GM10266 (cell line): ENCODE results near the gene GRM7.

ENCODE experiments used
- DNase-seq: peaks from one replicate; pipeline ENCODE4 v3.0.0; 2012; ENCODE audit errors: extremely low spot score
- TF ChIP-seq, protein P1 (sequence below): IDR thresholded peaks from 2 replicates; pipeline ENCODE4 v1.5.1; 2012; ENCODE audit warnings: mild to moderate bottlenecking, low read depth; ENCODE audit not compliant: control insufficient read depth, insufficient read depth; ENCODE audit errors: missing control alignments

The GRM7 gene

GRCh38 chr3:7512048-7512447, 651.1 kb downstream of the GRM7 start:
- DNase-seq = no peak
- TF ChIP-seq, protein P1, sequence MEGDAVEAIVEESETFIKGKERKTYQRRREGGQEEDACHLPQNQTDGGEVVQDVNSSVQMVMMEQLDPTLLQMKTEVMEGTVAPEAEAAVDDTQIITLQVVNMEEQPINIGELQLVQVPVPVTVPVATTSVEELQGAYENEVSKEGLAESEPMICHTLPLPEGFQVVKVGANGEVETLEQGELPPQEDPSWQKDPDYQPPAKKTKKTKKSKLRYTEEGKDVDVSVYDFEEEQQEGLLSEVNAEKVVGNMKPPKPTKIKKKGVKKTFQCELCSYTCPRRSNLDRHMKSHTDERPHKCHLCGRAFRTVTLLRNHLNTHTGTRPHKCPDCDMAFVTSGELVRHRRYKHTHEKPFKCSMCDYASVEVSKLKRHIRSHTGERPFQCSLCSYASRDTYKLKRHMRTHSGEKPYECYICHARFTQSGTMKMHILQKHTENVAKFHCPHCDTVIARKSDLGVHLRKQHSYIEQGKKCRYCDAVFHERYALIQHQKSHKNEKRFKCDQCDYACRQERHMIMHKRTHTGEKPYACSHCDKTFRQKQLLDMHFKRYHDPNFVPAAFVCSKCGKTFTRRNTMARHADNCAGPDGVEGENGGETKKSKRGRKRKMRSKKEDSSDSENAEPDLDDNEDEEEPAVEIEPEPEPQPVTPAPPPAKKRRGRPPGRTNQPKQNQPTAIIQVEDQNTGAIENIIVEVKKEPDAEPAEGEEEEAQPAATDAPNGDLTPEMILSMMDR = no peak

GRCh38 chr3:7518026-7518425, 657.1 kb downstream of the GRM7 start:
- no peak for DNase-seq

DNA sequence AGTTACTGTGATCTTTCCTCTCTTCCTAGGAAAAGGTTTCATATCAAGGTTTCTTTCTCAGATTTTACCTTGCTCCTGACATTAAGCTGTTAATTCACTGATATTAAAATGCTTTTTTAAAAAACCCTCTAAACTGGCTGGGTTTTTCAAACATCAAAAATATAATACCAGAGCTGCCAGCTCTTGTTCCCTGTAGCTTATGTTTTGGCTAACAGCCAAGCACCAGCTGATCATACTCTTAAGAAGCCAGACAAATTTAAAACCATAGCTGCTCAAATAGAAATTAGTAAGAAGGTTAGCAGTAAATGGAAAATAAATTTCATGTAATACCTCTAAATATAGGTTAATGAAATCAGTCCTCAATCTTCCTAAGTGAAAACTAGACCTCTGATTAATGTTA, 657.5 kb downstream of the GRM7 start:
- DNase-seq = no peak
- TF ChIP-seq, protein P1 = no peak

More at GRCh38 chr3:7518026-7518425, 657.1 kb downstream of the GRM7 start:
- TF ChIP-seq, protein P1 = no peak

DNA sequence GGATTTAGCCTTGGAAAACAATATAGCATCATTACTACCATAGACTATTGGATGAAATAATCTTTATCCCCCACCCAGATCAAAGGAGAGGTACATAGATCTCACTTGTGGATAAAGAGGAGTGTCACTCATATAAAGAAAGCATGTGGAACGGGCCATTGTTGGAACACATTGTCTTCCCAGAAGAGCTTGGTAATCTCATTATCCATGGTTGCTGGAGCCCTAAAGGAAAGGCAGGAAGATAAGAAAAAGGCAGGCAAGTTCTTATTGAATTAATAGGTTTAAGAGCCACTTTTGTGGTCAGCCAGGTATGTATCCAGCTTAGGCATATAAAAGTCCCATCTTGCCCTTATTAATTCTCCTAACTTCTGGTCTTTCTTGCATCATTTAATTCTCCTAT, 659.1 kb downstream of the GRM7 start:
- DNase-seq = no peak

GRCh38 chr3:7520593-7520992, 659.7 kb downstream of the GRM7 start:
- TF ChIP-seq, protein P1 = no peak
- no peak for DNase-seq

More for the DNA sequence above, 659.1 kb downstream of the GRM7 start:
- TF ChIP-seq, protein P1 = no peak

- DNase-seq = no peak
- TF ChIP-seq, protein P1 = no peak
Observed at GRCh38 chr3:7536510-7536909, 675.6 kb downstream of the GRM7 start.

DNA sequence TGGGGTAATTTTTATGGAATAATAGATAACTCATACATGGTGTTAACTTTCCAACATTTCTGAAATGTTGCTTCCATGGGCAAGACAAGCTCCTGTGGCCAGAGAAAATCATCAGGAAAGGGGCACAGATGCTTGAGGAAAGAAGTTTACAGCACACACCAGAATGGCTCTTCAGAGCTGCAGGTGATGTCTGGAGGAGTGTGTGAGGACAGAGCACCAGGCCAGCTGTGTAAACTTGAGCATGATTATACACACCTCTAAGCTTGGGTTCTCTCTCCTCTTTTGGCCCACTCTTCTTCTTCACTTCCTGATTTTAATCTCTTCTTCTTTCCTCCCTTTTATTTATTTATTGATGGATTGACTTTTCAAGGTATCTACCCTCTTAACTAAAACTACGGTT, 676.0 kb downstream of the GRM7 start:
- TF ChIP-seq, protein P1 = no peak
- DNase-seq = no peak
